RWPE2 (cell line): ENCODE data around the gene PRKCE.

Source experiments
- ATAC-seq: fragments of 200-7000 bp; cut with Tn5 transposase; 3 replicates; pipeline ENCODE4 v1.9.1; 2021; ENCODE audit warnings: low read depth
- DNase-seq: peaks from one replicate; pipeline ENCODE4 v3.0.0-alpha.2; 2020; ENCODE audit warnings: low spot score
- H3K27ac ChIP-seq: fragments of 450-650 bp; 2 replicates; pipeline ENCODE4 v1.5.1; 2017; ENCODE audit warnings: mild to moderate bottlenecking; ENCODE audit not compliant: poor library complexity, severe bottlenecking
- H3K27me3 ChIP-seq: fragments of 250-450 bp; sonication (Bioruptor Pico); 2 replicates; pipeline ENCODE4 v1.5.1; 2021; ENCODE audit warnings: mild to moderate bottlenecking, moderate library complexity; ENCODE audit not compliant: insufficient read depth, poor library complexity, severe bottlenecking
- H3K36me3 ChIP-seq: fragments of 250-450 bp; sonication (Bioruptor Pico); 2 replicates; pipeline ENCODE4 v1.5.1; 2020; ENCODE audit warnings: low read depth, mild to moderate bottlenecking, moderate library complexity
- H3K4me1 ChIP-seq: fragments of 250-450 bp; sonication (Bioruptor Pico); 2 replicates; pipeline ENCODE4 v1.5.1; 2021; ENCODE audit warnings: mild to moderate bottlenecking, moderate library complexity; ENCODE audit not compliant: insufficient read depth, poor library complexity, severe bottlenecking
- H3K4me3 ChIP-seq: fragments of 250-450 bp; sonication (Bioruptor Pico); 2 replicates; pipeline ENCODE4 v1.5.1; 2021; ENCODE audit warnings: mild to moderate bottlenecking, moderate library complexity; ENCODE audit not compliant: severe bottlenecking
- H3K9me3 ChIP-seq: fragments of 250-450 bp; sonication (Bioruptor Pico); 2 replicates; pipeline ENCODE4 v1.5.1; 2021; ENCODE audit warnings: mild to moderate bottlenecking, moderate library complexity; ENCODE audit not compliant: severe bottlenecking
- CTCF ChIP-seq: fragments of 450-650 bp; IDR thresholded peaks from one replicate; pipeline ENCODE4 v1.5.1; 2017; ENCODE audit warnings: mild to moderate bottlenecking, moderate library complexity; ENCODE audit not compliant: poor library complexity, severe bottlenecking

Gene PRKCE

GRCh38 chr2:45925636-45926366, 274.3 kb downstream of the PRKCE start:
- H3K27ac ChIP-seq: no peak overlapping the region
- H3K27me3 ChIP-seq: no peaks in the 10 kb centered on the region
- H3K36me3 ChIP-seq: no peaks in the 10 kb centered on the region
- TF ChIP-seq CTCF: no peak
- H3K4me3 ChIP-seq: no peak overlapping the region
- no peak for DNase-seq
- H3K9me3 ChIP-seq: no peaks in the 10 kb centered on the region
- H3K4me1 ChIP-seq: peaks cover 23% of the 10 kb centered on the region
- no peak for ATAC-seq

GRCh38 chr2:45928946-45929345, 277.5 kb downstream of the PRKCE start:
- TF ChIP-seq CTCF: no peak
- ATAC-seq: no peak
- Histone ChIP-seq H3K27me3 (no peaks in the 10 kb centered on the region), H3K4me3 (no peak overlapping the region), H3K36me3 (no peaks in the 10 kb centered on the region), H3K27ac (no peak overlapping the region), H3K9me3 (no peaks in the 10 kb centered on the region), H3K4me1 (peaks cover 8% of the 10 kb centered on the region)
- DNase-seq: no peak

- Histone ChIP-seq H3K9me3 (no peaks in the 10 kb centered on the region), H3K27ac (no peak overlapping the region), H3K4me1 (peaks cover 8% of the 10 kb centered on the region), H3K4me3 (no peak overlapping the region), H3K27me3 (no peaks in the 10 kb centered on the region), H3K36me3 (no peaks in the 10 kb centered on the region)
- no peak for DNase-seq
- no peak for ATAC-seq
- TF ChIP-seq CTCF: no peak
Measured at GRCh38 chr2:45929674-45930395, 278.4 kb downstream of the PRKCE start.

- H3K27me3 ChIP-seq: no peaks in the 10 kb centered on the region
- no peak overlapping the region for H3K4me3 ChIP-seq
- ATAC-seq (peak; percentile 85), DNase-seq (no peak)
- no peaks in the 10 kb centered on the region for H3K36me3 ChIP-seq
- H3K4me1 ChIP-seq: peaks cover 8% of the 10 kb centered on the region
- H3K27ac ChIP-seq: no peak overlapping the region
- TF ChIP-seq CTCF: peak; percentile 6
- no peaks in the 10 kb centered on the region for H3K9me3 ChIP-seq
Measured at GRCh38 chr2:45930396-45930792, 278.9 kb downstream of the PRKCE start.
